Mucosa of stomach (tissue), 1 donor: Measurements from ENCODE around the gene ZFP62.
A peak's percentile ranks its signal among the peaks of the same experiment; 100 is the strongest.
"Not testable (repeated sequence)": the region's sequence is repeated elsewhere in the genome, so short reads cannot be mapped to it uniquely, and the experiment has no call there.

Experiments
- H3K27me3 ChIP-seq: one replicate; pipeline ENCODE4 v1.7.0; 2013; ENCODE audit warnings: mild to moderate bottlenecking, low read length; ENCODE audit not compliant: control insufficient read depth, insufficient read depth
- H3K36me3 ChIP-seq: one replicate; pipeline ENCODE4 v1.7.0; 2013; ENCODE audit warnings: low read length; ENCODE audit not compliant: control insufficient read depth, insufficient read depth
- H3K4me1 ChIP-seq: one replicate; pipeline ENCODE4 v1.7.0; 2013; ENCODE audit warnings: mild to moderate bottlenecking, low read length; ENCODE audit not compliant: control insufficient read depth, insufficient read depth
- H3K4me3 ChIP-seq: one replicate; pipeline ENCODE4 v1.7.0; 2013; ENCODE audit warnings: low read length
- H3K9ac ChIP-seq: one replicate; pipeline ENCODE4 v1.7.0; 2013; ENCODE audit warnings: mild to moderate bottlenecking, low read length, moderate library complexity
- H3K9me3 ChIP-seq: one replicate; pipeline ENCODE4 v1.7.0; 2013; ENCODE audit warnings: mild to moderate bottlenecking, low read length, moderate library complexity; ENCODE audit not compliant: control insufficient read depth
- donor health status: Pancreatic carcinoma.

The ZFP62 gene

DNA sequence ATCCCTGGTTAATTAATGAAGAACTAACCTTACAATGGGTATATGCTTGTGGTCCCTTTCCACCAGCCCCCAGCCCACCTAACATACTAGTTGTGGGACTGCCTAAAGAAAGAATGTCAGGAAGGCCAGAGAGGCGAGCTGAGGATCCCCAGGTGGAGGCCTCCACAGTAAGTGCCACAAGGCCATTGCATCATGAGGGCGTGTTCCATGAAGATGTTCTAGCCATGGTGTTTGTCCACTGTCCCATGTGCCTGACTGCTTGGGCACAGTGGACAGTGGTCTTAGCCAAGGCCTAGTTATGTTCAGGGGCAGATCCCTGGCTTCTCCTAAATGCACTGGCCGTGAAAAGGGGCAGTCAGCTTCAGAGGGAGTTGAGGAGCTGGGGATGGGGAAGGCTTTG lies 21.1 kb downstream of the ZFP62 start:
- Histone ChIP-seq H3K9ac (no peak overlapping the region), H3K36me3 (no peaks in the 10 kb centered on the region), H3K4me1 (no peaks in the 10 kb centered on the region), H3K4me3 (no peak overlapping the region), H3K9me3 (no peaks in the 10 kb centered on the region), H3K27me3 (no peaks in the 10 kb centered on the region)

DNA sequence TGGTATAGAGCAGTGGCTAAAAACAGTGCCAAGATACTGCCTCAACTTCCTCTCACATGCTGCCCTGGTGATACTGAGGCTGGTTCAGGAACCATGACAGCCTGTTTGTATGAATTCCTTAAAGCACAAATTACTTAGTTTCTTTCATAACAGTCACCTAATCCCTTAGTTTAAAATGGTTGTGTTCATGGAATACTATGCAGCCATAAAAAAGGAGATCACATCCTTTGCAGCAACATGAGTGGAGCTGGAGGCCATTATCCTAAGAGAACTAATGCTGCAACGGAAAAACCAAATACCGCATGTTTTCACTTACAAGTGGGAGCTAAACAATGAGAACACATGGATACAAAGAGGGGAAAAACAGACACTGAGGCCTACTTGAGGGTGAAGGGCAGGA lies 21.8 kb downstream of the ZFP62 start:
- Histone ChIP-seq H3K4me1 (no peaks in the 10 kb centered on the region), H3K36me3 (no peaks in the 10 kb centered on the region), H3K9me3 (no peaks in the 10 kb centered on the region), H3K4me3 (no peak overlapping the region), H3K27me3 (no peaks in the 10 kb centered on the region), H3K9ac (no peak overlapping the region)

DNA sequence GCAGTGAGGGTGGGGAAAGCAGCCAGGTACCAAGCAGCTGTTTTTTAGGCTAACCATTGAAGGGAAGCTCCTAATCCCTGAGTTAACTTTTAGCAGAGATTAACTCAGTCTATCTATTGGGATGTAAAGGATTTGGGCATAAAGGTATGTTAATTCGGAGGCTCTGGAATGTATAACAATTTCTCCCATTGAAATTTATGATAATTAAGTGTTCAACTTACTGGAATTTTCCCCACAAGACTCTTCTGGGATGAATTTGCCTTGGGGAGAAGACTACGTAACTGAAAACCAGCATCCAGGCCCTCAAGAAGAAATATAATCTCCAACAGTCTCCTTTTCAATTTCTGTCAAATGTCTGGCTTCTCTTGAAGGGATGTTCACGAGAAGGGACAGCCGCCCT lies 23.6 kb downstream of the ZFP62 start:
- no peaks in the 10 kb centered on the region for H3K27me3 ChIP-seq
- H3K36me3 ChIP-seq: no peaks in the 10 kb centered on the region
- H3K9ac ChIP-seq: no peak overlapping the region
- H3K4me3 ChIP-seq: no peak overlapping the region
- H3K9me3 ChIP-seq: no peaks in the 10 kb centered on the region
- H3K4me1 ChIP-seq: peaks cover 6% of the 10 kb centered on the region

GRCh38 chr5:180832638-180833068 lies 28.4 kb downstream of the ZFP62 start:
- peaks cover 7% of the 10 kb centered on the region for H3K36me3 ChIP-seq
- no peaks in the 10 kb centered on the region for H3K27me3 ChIP-seq
- no peak overlapping the region for H3K4me3 ChIP-seq
- no peak overlapping the region for H3K9ac ChIP-seq
- H3K4me1 ChIP-seq: peaks cover 29% of the 10 kb centered on the region
- H3K9me3 ChIP-seq: no peaks in the 10 kb centered on the region

DNA sequence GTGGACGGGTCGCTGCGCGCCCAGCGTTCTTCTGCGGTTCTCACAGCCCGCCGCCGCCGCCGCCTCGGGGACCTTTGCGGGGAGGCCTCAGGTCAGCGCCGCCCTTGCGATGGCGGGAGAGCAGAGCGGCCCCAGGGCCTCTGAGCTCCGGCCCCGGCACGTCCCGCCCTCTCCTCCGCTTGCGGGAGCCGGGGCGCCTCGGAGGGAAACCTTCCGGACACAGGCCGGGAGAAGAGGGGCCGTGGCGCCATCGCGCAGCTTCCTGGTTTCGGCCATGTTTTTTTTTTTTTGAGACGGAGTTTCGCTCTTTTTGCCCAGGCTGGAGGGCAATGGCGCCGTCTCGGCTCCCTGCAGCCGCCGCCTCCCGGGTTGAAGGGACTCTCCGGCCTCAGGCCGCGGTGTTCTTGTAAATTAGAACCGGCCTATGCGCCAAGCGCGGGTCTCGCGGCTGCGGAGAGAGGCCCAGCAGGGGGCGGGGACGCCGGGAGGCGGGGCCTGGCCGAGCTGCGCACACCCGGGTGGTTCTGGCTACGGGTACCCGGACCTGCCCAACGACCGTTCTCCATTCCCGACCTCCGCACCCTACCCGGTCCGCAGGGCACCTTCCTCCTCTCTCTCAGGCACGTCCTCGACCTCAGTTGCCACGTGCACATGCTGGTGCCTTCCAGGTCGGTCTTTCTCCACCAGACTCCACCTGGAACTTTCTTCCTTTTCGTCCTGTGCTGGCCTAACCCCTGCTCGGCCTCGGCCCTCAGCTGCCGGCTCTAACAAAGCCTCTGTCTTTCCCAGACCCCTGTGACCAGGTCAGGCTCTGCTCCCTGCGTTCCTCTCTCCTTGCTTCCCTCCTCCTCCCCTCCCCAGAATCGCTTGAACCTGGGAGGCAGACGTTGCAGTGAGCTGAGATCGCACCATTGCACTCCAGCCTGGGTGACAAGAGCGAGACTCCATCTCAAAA lies 29.7 kb downstream of the ZFP62 start:
- Histone ChIP-seq H3K27me3 (no peaks in the 10 kb centered on the region), H3K4me1 (peaks cover 37% of the 10 kb centered on the region), H3K4me3 (peak overlapping the region; percentile 96), H3K9me3 (no peaks in the 10 kb centered on the region), H3K36me3 (peaks cover 7% of the 10 kb centered on the region), H3K9ac (peak overlapping the region; percentile 99)

DNA sequence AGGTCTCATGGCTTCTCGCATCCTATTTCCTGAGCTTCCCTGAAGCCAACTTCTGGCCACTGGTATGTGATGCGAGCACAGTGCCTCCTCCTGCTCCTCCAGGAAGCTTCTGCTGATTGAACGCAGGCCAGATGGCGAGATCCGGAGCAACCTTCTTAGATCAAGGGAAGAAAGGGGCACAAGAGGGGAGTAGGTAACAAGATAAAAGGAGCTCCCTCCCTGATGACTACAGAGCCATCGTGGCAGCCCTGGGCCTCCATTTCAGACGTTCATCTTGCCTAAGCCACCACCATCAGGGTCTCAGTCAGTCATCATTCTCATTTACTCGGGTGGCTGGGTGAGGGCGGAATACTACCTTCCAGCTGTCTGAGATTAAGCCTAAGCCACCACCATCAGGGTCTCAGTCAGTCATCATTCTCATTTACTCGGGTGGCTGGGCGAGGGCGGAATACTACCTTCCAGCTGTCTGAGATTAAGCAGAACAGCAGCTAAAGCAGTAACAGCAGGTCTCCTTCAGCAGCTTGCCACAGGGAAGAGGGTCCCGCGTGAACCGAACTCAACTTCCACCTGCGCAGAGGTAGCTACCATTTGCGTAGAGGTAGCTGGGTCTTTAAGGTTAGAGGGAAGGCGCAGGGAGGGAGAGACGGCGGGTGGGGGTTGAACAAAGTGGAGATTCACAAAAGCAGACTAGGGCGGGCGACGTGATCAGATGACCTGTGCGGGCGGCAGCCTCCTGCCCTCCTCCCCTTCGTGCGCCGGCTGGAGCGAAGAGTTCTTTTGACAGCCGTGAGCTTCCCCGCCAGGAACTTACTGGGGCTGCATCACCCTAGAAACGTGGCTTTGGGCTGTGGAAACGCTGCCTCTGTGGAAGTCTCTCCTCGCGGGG lies 30.6 kb downstream of the ZFP62 start:
- Histone ChIP-seq H3K9ac (peak overlapping the region; percentile 99), H3K9me3 (no peaks in the 10 kb centered on the region), H3K36me3 (peaks cover 7% of the 10 kb centered on the region), H3K27me3 (no peaks in the 10 kb centered on the region), H3K4me1 (peaks cover 43% of the 10 kb centered on the region), H3K4me3 (peak overlapping the region; percentile 96)

DNA sequence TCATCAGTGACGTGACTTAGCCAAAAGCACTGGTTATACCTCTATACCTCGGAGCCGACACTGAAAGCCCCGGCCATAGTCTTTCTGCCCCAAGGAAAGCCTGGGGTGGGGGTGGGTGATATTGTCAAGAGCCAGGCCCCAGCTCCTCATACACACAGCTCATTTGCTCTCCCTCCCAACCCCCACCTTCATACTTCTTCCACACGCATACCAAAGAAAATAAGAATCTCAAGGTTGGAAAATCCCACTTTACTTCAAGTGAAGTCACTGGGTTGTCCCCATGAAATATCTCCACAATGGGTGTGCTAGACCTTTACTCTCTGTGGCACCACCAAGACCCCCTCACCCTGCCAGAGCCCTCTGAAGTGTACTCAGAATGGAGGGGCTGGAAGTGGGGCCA lies 31.4 kb downstream of the ZFP62 start:
- H3K9ac ChIP-seq: peak overlapping the region; percentile 99

DNA sequence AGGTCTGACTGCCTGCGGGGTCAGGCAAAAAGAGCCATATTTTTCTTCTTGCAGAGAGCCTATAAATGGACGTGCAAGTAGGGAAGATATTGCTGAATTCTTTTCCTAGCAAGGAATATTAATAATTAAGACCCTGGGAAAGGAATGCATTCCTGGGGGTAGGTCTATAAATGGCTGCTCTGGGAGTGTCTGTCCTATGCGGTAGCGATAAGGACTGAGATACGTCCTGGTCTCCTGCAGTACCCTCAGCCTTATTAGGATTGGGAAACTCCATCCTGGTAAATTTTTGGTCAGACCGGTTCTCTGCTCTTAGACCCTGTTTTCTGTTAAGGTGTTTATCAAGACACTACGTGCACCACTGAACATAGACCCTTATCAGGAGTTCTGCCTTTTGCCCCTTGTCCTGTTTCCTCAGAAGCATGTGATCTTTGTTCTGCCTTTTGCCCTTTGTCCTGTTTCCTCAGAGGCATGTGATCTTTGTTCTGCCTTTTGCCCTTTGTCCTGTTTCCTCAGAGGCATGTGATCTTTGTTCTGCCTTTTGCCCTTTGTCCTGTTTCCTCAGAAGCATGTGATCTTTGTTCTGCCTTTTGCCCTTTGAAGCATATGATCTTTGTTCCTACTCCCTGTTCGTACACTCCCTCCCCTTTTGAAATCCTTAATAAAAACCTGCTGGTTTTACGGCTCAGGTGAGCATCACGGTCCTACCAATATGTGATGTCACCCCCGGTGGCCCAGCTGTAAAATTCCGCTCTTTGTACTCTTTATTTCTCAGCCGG lies 32.1 kb downstream of the ZFP62 start:
- H3K9me3 ChIP-seq, H3K9ac ChIP-seq, H3K4me3 ChIP-seq, H3K36me3 ChIP-seq, H3K27me3 ChIP-seq: not testable (repeated sequence)
- H3K4me1 ChIP-seq: peaks cover 47% of the 10 kb centered on the region

More for the DNA sequence above, 31.4 kb downstream of the ZFP62 start:
- Histone ChIP-seq H3K4me1 (peaks cover 47% of the 10 kb centered on the region), H3K4me3 (peak overlapping the region; percentile 96), H3K36me3 (peaks cover 7% of the 10 kb centered on the region), H3K27me3 (no peaks in the 10 kb centered on the region), H3K9me3 (no peaks in the 10 kb centered on the region)

DNA sequence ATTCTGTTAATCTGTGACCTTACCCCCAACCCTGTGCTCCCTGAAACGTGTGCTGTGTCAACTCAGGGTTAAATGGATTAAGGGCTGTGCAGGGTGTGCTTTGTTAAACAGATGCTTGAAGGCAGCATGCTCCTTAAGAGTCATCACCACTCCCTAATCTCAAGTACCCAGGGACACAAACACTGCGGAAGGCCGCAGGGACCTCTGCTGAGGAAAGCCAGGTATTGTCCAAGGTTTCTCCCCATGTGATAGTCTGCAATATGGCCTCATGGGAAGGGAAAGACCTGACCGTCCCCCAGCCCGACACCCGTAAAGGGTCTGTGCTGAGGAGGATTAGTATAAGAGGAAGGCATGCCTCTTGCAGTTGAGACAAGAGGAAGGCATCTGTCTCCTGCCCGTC lies 33.7 kb downstream of the ZFP62 start:
- H3K4me3 ChIP-seq, H3K9ac ChIP-seq, H3K36me3 ChIP-seq, H3K9me3 ChIP-seq, H3K27me3 ChIP-seq: not testable (repeated sequence)
- peaks cover 40% of the 10 kb centered on the region for H3K4me1 ChIP-seq

- Histone ChIP-seq H3K4me3 (no peak overlapping the region), H3K9me3 (no peaks in the 10 kb centered on the region), H3K27me3 (no peaks in the 10 kb centered on the region), H3K36me3 (peaks cover 7% of the 10 kb centered on the region), H3K9ac (no peak overlapping the region), H3K4me1 (peaks cover 34% of the 10 kb centered on the region)
Observed at GRCh38 chr5:180825768-180826525, 35.1 kb downstream of the ZFP62 start.
